ENCODE results near the gene RNGTT.

RNGTT gene

DNA sequence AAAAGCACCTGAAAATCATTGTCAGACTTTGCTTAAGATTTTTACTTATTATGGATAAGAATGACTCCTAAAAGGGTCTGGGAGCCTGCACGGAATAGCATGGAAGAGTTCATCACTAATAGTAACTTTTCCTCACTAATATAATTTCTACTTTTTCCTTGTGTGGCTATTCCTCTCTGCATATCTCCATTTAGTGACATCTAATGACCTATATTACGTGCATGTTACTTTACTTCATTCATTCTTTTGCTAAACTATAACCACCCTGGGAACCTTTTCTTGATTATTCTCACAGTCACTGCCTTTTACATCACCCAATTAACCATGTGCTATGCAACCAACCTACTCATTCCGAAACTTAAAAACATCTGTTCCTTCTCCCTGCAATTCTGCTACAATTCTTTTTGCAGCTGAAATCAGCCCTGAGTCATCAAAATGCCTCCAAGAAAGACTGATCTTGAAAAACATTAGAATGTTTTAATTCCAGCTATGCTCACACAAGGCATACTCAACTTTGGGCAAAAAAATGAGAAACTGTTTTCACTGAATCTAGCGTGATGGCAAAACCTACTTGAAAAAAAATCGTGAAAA is 313.3 kb downstream of the RNGTT start:
- peak; percentile 59 for DNase-seq (ENCODE audit: low read depth)
- TF ChIP-seq, protein P1, sequence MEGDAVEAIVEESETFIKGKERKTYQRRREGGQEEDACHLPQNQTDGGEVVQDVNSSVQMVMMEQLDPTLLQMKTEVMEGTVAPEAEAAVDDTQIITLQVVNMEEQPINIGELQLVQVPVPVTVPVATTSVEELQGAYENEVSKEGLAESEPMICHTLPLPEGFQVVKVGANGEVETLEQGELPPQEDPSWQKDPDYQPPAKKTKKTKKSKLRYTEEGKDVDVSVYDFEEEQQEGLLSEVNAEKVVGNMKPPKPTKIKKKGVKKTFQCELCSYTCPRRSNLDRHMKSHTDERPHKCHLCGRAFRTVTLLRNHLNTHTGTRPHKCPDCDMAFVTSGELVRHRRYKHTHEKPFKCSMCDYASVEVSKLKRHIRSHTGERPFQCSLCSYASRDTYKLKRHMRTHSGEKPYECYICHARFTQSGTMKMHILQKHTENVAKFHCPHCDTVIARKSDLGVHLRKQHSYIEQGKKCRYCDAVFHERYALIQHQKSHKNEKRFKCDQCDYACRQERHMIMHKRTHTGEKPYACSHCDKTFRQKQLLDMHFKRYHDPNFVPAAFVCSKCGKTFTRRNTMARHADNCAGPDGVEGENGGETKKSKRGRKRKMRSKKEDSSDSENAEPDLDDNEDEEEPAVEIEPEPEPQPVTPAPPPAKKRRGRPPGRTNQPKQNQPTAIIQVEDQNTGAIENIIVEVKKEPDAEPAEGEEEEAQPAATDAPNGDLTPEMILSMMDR (IDR thresholded peaks at IDR 0.05; ENCODE audit: control insufficient read depth, insufficient read depth, low read depth, low read length, missing control alignments) = no peak
- no peak overlapping the region for H3K4me3 ChIP-seq (ENCODE audit: control insufficient read depth, low read depth, low read length)

DNA sequence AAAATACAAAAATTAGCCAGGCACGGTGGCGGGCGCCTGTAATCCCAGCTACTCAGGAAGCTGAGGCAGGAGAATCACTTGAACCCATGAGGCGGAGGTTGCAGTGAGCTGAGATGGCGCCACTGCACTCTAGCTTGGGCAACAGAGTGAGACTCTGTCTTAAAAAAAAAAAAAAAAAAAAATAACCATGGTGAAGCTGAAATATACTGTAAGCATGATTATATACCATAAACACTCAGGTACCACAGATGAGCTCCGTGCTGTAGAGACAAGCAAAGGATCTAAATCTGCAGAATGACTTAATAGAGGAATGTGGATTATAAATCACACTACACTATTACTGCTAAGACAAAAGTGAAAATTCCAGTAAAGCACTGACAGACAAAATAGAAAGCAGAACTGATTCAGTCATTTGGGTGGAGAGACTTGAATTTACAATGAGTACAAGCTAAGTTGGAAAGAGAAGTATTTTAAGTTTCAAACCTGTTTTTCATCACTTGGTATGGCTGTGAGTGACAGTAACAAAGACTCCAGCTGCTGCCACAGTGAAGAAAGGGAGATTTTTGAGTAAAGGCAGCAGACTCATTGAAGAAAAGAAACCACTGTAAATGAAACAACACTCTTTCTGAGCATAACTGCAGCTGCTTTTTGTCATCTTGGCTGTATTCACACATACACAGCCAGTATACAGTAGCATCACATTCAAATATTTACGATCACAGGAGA is 322.1 kb downstream of the RNGTT start:
- no peak for DNase-seq (ENCODE audit: low read depth)
- TF ChIP-seq, protein P1 (IDR thresholded peaks at IDR 0.05; ENCODE audit: control insufficient read depth, insufficient read depth, low read depth, low read length, missing control alignments) = no peak
- no peak overlapping the region for H3K4me3 ChIP-seq (ENCODE audit: control insufficient read depth, low read depth, low read length)

DNA sequence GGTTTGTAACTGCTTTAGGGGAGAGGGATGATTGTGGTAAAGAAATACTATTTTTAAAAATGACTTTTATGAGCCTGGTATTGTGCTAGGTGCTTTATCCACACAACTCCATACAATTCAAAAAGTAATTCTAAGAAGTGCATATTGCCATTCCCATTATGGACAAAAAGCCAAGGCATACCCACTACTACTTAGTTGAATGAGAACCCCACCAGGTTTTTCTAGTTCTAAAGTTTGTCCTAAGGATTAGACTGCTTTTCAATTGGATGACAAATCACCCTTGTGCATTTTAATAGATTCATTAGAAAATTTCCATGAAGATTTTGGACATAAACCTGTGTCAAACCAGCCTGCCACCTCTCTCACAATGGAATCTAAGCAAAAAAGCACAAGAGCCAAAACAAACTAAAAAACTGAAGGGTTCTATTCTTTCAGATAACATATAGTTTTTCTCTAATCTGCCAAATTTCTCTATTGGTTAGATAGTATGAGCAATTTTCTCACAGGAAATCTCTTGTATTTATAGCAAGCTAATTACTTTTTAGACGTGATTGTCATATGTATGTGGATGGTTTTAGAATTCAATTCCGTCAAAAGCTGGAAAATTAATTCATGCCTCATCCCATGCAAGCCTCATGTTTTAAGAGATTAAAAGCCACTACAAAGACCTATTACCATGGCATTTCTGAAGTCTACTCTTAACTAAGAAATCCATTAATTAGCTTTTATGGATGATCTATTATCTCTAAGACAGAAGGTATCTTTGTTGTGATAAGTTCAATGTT is 325.5 kb downstream of the RNGTT start:
- no peak for DNase-seq (ENCODE audit: low read depth)
- TF ChIP-seq, protein P1 (IDR thresholded peaks at IDR 0.05; ENCODE audit: control insufficient read depth, insufficient read depth, low read depth, low read length, missing control alignments) = no peak
- H3K4me3 ChIP-seq (ENCODE audit: control insufficient read depth, low read depth, low read length) = no peak overlapping the region

DNA sequence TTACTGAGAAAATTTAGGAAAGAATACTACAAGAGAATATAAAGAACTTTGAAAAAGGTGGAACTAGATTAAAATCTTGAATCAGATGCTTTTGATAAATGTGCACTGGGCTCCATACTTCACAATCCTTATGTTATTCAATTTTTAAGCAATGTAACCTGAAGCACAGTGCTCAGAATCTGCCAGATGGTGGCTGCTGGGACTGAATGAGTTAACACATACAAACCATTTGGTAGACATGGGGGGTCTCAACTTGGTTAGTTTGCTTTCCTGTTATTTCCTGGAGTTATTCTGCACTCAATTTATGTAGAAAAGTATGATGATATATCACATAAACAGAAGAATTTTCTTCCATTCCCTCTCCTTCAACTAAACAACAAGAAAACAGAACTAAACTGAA is 326.5 kb downstream of the RNGTT start:
- no peak for DNase-seq (ENCODE audit: low read depth)
- TF ChIP-seq, protein P1 (IDR thresholded peaks at IDR 0.05; ENCODE audit: control insufficient read depth, insufficient read depth, low read depth, low read length, missing control alignments) = no peak
- H3K4me3 ChIP-seq (ENCODE audit: control insufficient read depth, low read depth, low read length) = no peak overlapping the region

DNA sequence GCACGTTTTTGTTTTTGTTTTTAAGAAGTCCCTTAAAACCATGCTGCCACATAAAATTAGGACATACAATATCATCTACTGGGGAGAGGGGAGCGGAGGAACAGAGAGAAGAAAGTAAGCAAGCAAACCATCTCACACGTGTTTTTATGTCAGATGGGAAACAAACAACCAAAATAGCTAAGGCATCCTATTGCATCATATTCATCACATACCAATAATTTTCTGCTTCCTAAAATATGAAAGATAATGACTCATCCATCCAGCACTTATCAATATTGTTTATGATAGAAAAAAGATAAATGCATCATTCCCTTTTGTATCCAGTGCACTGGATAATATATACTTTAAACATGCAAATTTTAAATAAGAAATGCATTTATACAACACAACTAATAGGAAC is 329.6 kb downstream of the RNGTT start:
- no peak for DNase-seq (ENCODE audit: low read depth)
- TF ChIP-seq, protein P1 (IDR thresholded peaks at IDR 0.05; ENCODE audit: control insufficient read depth, insufficient read depth, low read depth, low read length, missing control alignments) = no peak
- no peak overlapping the region for H3K4me3 ChIP-seq (ENCODE audit: control insufficient read depth, low read depth, low read length)

DNA sequence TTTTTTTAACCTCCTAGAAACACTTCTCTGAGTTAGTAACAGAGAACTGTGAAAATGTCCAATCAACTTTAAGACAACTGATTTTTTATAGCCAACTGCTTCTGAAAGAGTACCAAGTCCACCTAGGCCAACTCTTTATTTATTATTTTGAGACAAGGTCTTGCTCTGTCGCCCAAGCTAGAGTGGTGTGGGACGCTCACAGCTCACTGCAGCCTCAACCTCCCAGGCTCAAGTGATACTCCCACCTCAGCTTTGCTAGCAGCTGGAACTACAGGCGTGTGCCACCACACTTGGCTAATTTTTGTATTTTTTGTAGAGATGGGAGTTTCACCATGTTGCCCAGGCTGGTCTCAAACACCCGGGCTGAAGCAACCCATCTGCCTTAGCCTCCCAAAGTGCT is 331.6 kb downstream of the RNGTT start:
- TF ChIP-seq, protein P1 (IDR thresholded peaks at IDR 0.05; ENCODE audit: control insufficient read depth, insufficient read depth, low read depth, low read length, missing control alignments) = no peak
- no peak overlapping the region for H3K4me3 ChIP-seq (ENCODE audit: control insufficient read depth, low read depth, low read length)
- DNase-seq (ENCODE audit: low read depth) = no peak
